GM21390 (cell line): ENCODE results near the gene TMOD1.
"Not testable (repeated sequence)": the region's sequence is repeated elsewhere in the genome, so short reads cannot be mapped to it uniquely, and the experiment has no call there.

Source experiments
- ATAC-seq: cut with Tn5 transposase; IDR thresholded peaks from one replicate; pipeline ENCODE4 v1.9.1; 2021; ENCODE audit not compliant: unreplicated experiment

Gene TMOD1

DNA sequence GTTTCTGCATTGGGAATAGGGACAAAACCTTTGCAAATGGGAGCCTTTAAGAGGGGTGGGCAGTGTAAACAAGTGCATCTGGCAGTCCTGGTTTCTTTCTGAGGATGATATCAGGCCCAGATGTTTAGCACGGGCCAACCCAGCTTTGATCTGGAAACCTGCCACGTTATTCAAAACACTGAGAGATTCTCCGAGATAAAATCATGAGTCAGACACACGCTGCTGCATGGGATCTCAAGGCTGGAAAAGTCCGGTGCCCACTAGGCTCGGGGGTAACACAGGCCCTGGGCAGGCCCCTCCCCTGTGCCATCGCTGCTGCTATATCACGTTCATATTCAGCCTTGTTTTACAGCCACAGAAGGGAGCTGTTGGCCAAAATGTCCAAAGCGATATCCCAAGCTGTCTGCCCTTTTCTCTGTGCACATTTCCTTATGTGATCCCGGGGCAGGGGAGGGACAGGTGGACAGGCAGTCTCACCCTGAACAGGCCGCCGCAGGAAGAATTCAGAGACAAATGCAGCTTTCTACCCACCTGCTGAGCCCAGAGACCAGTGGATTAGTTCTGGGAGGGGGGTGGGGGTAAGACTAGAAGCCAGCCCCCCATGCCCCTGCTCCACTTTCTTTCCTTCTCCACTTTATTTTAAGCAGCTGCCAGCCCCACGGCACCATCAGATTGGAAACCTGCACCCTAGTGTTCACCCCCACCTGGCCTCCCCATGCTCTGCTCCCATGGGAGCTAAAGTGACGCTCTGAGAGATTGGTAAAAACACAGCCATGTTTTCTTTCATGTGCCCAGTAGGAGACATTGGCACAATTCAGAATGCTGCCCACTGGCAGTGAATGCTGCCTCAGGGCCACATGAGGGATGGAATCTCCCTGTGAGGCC is 63.1 kb downstream of the TMOD1 start:
- no peak for ATAC-seq

DNA sequence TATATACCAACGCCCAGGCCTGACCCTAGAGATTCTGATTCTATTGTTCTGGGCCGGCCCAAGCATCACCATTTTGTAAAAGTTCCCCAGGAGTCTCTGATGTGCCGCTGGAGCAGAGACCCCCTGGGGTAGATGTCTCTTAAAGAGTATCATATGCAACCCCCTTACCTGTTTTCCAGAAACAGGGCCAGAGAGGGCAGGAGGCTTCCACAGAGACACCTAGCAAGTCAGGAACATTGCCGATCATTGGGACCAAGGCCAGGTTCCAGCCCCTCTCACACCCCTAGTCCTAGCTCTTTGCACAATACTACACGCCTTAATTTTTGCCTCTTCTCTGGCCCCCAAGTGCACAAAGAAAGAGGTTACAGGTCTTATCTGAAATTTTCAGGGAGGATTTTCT is 63.8 kb downstream of the TMOD1 start:
- no peak for ATAC-seq

- ATAC-seq = no peak
These were observed 65.9 kb downstream of the TMOD1 start for GRCh38 chr9:97567182-97567893.

GRCh38 chr9:97567894-97568202 is 66.4 kb downstream of the TMOD1 start:
- no peak for ATAC-seq

DNA sequence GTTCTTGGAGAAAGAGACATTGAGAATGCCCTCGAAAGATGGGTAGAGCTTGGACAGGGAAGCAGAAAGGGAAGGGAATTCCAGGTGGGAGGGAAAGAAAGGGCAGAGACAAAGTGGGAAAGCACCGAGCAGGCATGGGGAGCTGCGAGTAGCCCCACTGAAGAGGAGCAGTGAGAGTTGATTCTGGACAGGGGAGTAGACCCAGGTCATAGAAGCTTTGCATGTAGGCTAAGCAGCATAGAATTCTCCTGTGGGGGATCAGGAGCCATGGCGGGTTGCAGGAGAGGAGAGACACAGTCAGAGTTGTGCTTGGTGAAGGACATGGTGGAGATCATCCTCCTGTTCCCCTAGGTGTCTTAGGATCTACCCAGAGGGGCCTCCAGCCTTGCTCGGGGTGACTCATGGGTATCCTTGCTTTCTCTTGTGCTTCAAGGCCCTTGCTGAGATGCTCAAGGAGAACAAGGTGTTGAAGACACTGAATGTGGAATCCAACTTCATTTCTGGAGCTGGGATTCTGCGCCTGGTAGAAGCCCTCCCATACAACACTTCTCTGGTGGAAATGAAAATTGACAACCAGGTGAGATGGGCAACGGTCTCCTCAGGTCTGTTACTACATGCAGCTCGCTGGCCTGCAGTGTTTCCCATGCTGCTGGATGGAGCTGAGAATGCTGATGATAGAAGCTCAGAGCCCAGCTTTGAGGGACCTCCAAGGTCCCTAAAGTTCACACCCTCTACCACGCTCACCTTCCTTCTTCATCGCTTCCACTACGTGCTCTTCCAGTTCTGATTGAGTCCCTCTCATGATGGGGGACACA is 67.2 kb downstream of the TMOD1 start:
- ATAC-seq = no peak

GRCh38 chr9:97570899-97571298 is 69.4 kb downstream of the TMOD1 start:
- no peak for ATAC-seq

DNA sequence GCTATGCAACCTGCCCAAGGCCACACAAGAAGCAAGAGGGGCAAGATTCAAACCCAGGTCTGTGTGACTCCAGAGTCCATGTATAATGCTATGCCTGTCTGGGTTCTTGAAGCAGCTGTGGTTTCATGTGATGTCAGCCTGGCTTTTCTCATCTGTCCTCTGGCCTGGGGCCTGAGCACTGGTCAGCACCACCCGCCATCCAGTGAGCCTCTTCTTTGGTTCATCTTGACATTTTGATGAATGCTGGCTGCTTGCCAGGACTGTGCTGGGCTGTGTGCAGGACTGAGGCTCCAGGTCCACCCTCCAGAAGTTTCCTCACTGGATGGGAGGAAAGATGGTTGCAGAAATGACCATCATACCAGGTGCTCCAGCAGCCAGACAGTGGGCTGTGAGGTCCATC is 70.2 kb downstream of the TMOD1 start:
- ATAC-seq = no peak

GRCh38 chr9:97572196-97572891 is 70.9 kb downstream of the TMOD1 start:
- no peak for ATAC-seq

DNA sequence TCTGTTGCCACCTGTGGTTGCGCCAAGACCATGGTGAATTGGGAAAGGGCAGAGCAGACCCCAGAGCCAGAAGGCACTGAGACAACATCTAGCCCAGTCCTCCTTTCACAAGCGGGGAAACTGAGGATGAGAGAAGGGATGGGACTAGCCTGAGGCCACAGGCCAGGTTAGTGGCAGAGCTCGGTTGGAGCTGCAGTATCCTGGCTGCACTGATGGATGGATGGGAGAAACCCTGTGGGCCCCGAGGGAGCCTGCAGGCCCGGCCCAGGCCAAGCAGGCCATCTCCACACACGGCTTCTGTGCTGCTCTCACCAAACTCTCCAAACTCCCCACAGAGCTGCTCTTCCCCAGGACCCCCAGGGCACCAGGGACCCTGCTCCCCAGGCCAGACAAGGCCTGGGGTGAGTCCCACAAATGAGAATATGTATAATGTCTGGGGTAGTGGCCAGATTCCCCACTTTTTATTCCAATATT is 71.5 kb downstream of the TMOD1 start:
- ATAC-seq = no peak

DNA sequence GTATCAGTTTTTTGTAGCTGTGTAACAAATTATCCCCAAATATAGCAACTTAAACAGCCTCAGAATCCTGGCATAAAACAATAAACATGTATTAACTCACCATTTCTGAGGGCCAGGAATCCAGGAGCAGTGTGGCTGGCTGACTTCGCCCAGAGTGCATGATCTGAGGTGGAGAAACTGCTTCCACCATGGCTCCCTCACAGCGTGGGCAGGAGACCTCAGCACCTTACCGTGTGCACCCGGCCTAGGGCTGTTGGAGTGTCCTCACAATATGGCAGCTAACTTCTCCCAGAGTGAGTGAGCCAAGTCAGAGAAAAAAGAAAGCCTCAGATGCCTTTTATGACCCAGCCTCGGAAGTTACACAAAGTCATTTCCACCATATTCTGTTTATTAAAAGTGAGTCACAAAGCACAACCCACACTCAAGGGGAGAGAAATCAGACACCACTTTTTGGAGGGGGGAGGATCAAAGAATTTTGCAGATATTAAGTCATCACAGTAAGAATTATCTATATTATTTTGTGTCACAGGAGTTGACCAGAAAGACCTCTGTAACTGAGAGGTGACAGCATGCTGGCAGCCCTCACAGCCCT is 72.1 kb downstream of the TMOD1 start:
- no peak for ATAC-seq

GRCh38 chr9:97574101-97574571 is 72.7 kb downstream of the TMOD1 start:
- not testable (repeated sequence) for ATAC-seq

DNA sequence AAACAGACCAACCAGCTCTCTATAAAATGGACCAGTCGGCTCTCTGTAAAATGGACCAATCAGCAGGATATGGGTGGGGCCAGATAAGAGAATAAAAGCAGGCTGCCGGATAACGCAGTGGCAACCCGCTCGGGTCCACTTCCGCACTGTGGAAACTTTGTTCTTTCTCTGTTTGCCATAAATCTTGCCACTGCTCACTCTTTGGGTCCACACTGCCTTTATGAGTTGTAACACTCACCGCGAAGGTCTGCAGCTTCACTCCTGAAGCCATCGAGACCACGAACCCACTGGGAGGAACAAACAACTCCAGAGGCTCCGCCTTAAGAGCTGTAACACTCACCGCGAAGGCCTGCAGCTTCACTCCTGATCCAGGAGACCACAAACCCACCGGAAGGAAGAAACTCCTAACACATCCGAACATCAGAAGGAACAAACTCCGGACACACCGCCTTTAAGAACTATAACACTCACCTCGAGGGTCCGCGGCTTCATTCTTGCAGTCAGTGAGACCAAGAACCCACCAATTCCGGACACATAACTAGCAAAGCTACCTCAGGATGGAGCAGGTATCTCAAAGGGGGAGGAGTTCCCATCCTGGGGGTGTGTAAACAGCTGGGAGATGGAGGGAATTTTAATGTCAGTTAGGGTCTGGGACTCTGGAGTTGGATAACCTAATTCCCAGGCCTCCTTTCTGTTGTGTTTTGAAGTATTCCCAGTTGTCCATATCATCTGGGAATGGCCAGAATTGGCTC is 73.6 kb downstream of the TMOD1 start:
- ATAC-seq = not testable (repeated sequence)

GRCh38 chr9:97575673-97576200 is 74.3 kb downstream of the TMOD1 start:
- ATAC-seq = no peak

GRCh38 chr9:97577051-97577450 is 75.6 kb downstream of the TMOD1 start:
- ATAC-seq = no peak

DNA sequence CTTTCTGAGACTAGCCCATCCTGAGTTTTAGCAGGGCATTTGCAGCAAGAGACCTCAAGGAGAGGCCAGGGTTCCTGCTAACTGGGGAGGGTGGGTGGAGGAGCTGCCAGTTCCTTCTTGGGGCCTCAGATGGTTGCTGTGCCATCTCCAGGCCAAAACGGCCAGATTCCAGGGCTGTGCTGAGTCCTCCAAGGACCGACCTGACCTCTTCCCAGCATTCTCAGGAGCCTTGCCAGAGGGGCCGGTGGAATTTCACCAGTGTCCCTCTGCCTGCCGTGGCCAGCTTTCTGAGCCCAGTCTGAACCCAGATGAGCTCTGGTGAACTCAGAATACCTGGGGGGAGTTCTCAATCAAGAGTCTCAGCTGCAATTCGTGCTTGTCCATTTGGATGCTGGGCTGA is 77.4 kb downstream of the TMOD1 start:
- ATAC-seq = no peak

GRCh38 chr9:97579914-97580313 is 78.4 kb downstream of the TMOD1 start:
- ATAC-seq = no peak

GRCh38 chr9:97581590-97581989 is 80.1 kb downstream of the TMOD1 start:
- ATAC-seq = not testable (repeated sequence)

DNA sequence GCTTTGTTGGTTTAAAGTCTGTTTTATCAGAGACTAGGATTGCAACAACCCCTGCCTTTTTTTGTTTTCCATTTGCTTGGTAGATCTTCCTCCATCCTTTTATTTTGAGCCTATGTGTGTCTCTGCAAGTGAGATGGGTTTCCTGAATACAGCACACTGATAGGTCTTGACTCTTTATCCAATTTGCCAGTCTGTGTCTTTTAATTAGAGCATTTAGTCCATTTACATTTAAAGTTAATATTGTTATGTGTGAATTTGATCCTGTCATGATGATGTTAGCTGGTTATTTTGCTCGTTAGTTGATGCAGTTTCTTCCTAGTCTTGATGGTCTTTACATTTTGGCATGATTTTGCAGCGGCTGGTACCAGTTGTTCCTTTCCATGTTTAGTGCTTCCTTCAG is 83.3 kb downstream of the TMOD1 start:
- ATAC-seq = not testable (repeated sequence)

GRCh38 chr9:97586909-97587308 is 85.4 kb downstream of the TMOD1 start:
- ATAC-seq = not testable (repeated sequence)
